OCI-LY1 (cell line): ENCODE measurements around the gene C1QTNF6.

Experiments
- H2AFZ ChIP-seq: fragments of 200-600 bp; sonication (generic), shearing (Covaris generic); 2 replicates; pipeline ENCODE4 v1.6.0; 2014; ENCODE audit warnings: antibody characterized with exemption, mild to moderate bottlenecking, low read length
- H3F3A ChIP-seq: fragments of 200-600 bp; sonication (generic), shearing (Covaris generic); 2 replicates; pipeline ENCODE4 v1.6.0; 2014; ENCODE audit warnings: mild to moderate bottlenecking, antibody characterized with exemption, low read length, moderate library complexity; ENCODE audit not compliant: insufficient read depth
- H3K27ac ChIP-seq: fragments of 200-600 bp; sonication (generic); 2 replicates; pipeline ENCODE4 v1.5.1; 2014; ENCODE audit warnings: low read length, mixed run types, mild to moderate bottlenecking, low read depth; ENCODE audit not compliant: poor library complexity, severe bottlenecking
- H3K27me3 ChIP-seq: fragments of 200-600 bp; sonication (generic); 2 replicates; pipeline ENCODE4 v1.6.0; 2014; ENCODE audit warnings: antibody characterized with exemption, mild to moderate bottlenecking, low read length, moderate library complexity; ENCODE audit not compliant: insufficient read depth
- H3K36me3 ChIP-seq: fragments of 200-600 bp; sonication (generic); 2 replicates; pipeline ENCODE4 v1.6.1; 2014; ENCODE audit warnings: mild to moderate bottlenecking, antibody characterized with exemption, low read length, moderate library complexity, mixed read lengths; ENCODE audit not compliant: insufficient read depth
- H3K4me1 ChIP-seq: fragments of 200-600 bp; sonication (generic); 2 replicates; pipeline ENCODE4 v1.5.1; 2014; ENCODE audit warnings: mild to moderate bottlenecking, low read length, moderate library complexity; ENCODE audit not compliant: insufficient read depth, severe bottlenecking
- H3K4me2 ChIP-seq: fragments of 200-600 bp; sonication (generic), shearing (Covaris generic); 2 replicates; pipeline ENCODE4 v1.6.1; 2014; ENCODE audit warnings: low read length
- H3K4me3 ChIP-seq: fragments of 200-600 bp; sonication (generic); 2 replicates; pipeline ENCODE4 v1.5.1; 2014; ENCODE audit warnings: low read length, low read depth, mild to moderate bottlenecking, mixed read lengths; ENCODE audit not compliant: poor library complexity, severe bottlenecking
- H3K79me2 ChIP-seq: fragments of 200-600 bp; shearing (Covaris generic); 2 replicates; pipeline ENCODE4 v1.6.1; 2016; ENCODE audit warnings: mixed run types, low read length, mixed read lengths; ENCODE audit not compliant: insufficient read depth
- H3K9ac ChIP-seq: fragments of 200-600 bp; sonication (generic), shearing (Covaris generic); 2 replicates; pipeline ENCODE4 v1.6.1; 2014; ENCODE audit warnings: mild to moderate bottlenecking, low read length, mixed read lengths
- H3K9me2 ChIP-seq: fragments of 200-600 bp; sonication (generic), shearing (Covaris generic); 2 replicates; pipeline ENCODE4 v1.6.1; 2014; ENCODE audit warnings: low read depth, mild to moderate bottlenecking, low read length, mixed read lengths
- H3K9me3 ChIP-seq: fragments of 200-600 bp; shearing (Covaris generic); 2 replicates; pipeline ENCODE4 v1.6.1; 2014; ENCODE audit warnings: low read length, mixed read lengths
- H4K20me1 ChIP-seq: fragments of 200-600 bp; sonication (generic), shearing (Covaris generic); 2 replicates; pipeline ENCODE4 v1.6.0; 2016; ENCODE audit warnings: mild to moderate bottlenecking, low read length; ENCODE audit not compliant: insufficient read depth
- EZH2 ChIP-seq: fragments of 200-600 bp; sonication (generic), shearing (Covaris generic); IDR thresholded peaks from 2 replicates; pipeline ENCODE4 v1.8.0; 2017; ENCODE audit warnings: borderline replicate concordance, mixed run types, mild to moderate bottlenecking, antibody characterized with exemption, low read length, moderate library complexity, mixed read lengths
- TF ChIP-seq, protein P1 (sequence below): fragments of 200-600 bp; sonication (generic), shearing (Covaris generic); IDR thresholded peaks from 2 replicates; pipeline ENCODE4 v1.5.1; 2017; ENCODE audit warnings: mild to moderate bottlenecking, antibody characterized with exemption, low read length, moderate library complexity, mixed read lengths

The C1QTNF6 gene

GRCh38 chr22:37218399-37218770 is 30.3 kb upstream of the C1QTNF6 start:
- H3K4me2 ChIP-seq: peak overlapping the region; percentile 65
- H3K36me3 ChIP-seq: peaks cover 7% of the 10 kb centered on the region
- H3K27me3 ChIP-seq: no peaks in the 10 kb centered on the region
- TF ChIP-seq, protein P1, sequence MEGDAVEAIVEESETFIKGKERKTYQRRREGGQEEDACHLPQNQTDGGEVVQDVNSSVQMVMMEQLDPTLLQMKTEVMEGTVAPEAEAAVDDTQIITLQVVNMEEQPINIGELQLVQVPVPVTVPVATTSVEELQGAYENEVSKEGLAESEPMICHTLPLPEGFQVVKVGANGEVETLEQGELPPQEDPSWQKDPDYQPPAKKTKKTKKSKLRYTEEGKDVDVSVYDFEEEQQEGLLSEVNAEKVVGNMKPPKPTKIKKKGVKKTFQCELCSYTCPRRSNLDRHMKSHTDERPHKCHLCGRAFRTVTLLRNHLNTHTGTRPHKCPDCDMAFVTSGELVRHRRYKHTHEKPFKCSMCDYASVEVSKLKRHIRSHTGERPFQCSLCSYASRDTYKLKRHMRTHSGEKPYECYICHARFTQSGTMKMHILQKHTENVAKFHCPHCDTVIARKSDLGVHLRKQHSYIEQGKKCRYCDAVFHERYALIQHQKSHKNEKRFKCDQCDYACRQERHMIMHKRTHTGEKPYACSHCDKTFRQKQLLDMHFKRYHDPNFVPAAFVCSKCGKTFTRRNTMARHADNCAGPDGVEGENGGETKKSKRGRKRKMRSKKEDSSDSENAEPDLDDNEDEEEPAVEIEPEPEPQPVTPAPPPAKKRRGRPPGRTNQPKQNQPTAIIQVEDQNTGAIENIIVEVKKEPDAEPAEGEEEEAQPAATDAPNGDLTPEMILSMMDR: no peak
- no peak for TF ChIP-seq EZH2
- peak overlapping the region; percentile 35 for H3K4me3 ChIP-seq
- peak overlapping the region; percentile 21; the same call in 1 of the 2 replicates for H3K9ac ChIP-seq
- H4K20me1 ChIP-seq: no peaks in the 10 kb centered on the region
- H3F3A ChIP-seq: 0 out of 2 replicates have a peak, but pooled peaks cover 4% of the 10 kb centered on the region
- H2AFZ ChIP-seq: no peak overlapping the region
- peaks cover 27% of the 10 kb centered on the region for H3K4me1 ChIP-seq
- no peaks in the 10 kb centered on the region for H3K9me2 ChIP-seq
- H3K27ac ChIP-seq: peak overlapping the region; percentile 92
- H3K9me3 ChIP-seq: peaks cover 4% of the 10 kb centered on the region; the same call in 1 of the 2 replicates
- no peaks in the 10 kb centered on the region for H3K79me2 ChIP-seq

DNA sequence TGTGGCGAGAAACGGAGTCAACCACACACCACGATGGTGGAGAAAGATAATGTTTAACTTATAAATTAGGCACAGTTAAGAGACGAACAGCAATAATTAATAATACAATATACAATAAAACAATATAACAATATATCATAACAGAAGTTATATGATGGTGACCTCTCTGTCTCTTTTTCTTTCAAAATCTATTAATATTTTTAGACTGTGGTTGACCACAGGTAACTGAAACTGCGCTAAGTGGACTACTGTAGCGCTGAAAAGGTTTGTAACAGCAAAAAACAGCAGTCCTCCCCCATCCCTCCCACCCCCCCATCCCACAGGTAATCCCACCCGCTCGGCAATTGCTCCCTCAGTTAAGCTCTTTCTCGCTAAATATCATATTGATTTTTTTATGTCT is 27.8 kb upstream of the C1QTNF6 start:
- H3K9me2 ChIP-seq: no peaks in the 10 kb centered on the region
- H3K4me1 ChIP-seq: peaks cover 23% of the 10 kb centered on the region
- H4K20me1 ChIP-seq: no peaks in the 10 kb centered on the region
- 0 out of 2 replicates have a peak, but pooled peaks cover 4% of the 10 kb centered on the region for H3F3A ChIP-seq
- H2AFZ ChIP-seq: no peak overlapping the region
- TF ChIP-seq, protein P1: no peak
- TF ChIP-seq EZH2: no peak
- no peak overlapping the region for H3K4me3 ChIP-seq
- H3K4me2 ChIP-seq: no peak overlapping the region
- H3K9ac ChIP-seq: no peak overlapping the region
- no peak overlapping the region for H3K27ac ChIP-seq
- H3K36me3 ChIP-seq: no peaks in the 10 kb centered on the region; the same call in 1 of the 2 replicates
- H3K79me2 ChIP-seq: no peaks in the 10 kb centered on the region
- no peaks in the 10 kb centered on the region for H3K9me3 ChIP-seq
- H3K27me3 ChIP-seq: peaks cover 2% of the 10 kb centered on the region; the same call in 1 of the 2 replicates

- Histone ChIP-seq H3K9me2 (no peaks in the 10 kb centered on the region), H3K79me2 (no peaks in the 10 kb centered on the region), H3K27ac (no peak overlapping the region), H3K4me2 (no peak overlapping the region), H3K4me1 (peaks cover 17% of the 10 kb centered on the region), H3K9me3 (no peaks in the 10 kb centered on the region), H2AFZ (no peak overlapping the region), H3F3A (0 out of 2 replicates have a peak, but pooled peaks cover 4% of the 10 kb centered on the region), H4K20me1 (no peaks in the 10 kb centered on the region), H3K36me3 (no peaks in the 10 kb centered on the region; the same call in 1 of the 2 replicates), H3K27me3 (peaks cover 6% of the 10 kb centered on the region; the same call in 1 of the 2 replicates), H3K4me3 (no peak overlapping the region), H3K9ac (no peak overlapping the region)
- no peak for TF ChIP-seq EZH2
- TF ChIP-seq, protein P1: no peak
These were observed 26.6 kb upstream of the C1QTNF6 start for GRCh38 chr22:37214731-37215030.
